Gastroesophageal sphincter (tissue), 4 donors: ENCODE measurements around the gene UTS2B. TPM values are rescaled to one million over a fixed set of nuclear protein-coding genes. Genes with fewer than 3 reads are reported as not detected.

Source experiments
- ATAC-seq: fragments of 150-250 bp; one replicate; pipeline ENCODE4 v1.9.1; 2016; ENCODE audit warnings: mild to moderate bottlenecking, moderate library complexity
- H3K27ac ChIP-seq, 4 donors: fragments of 200-600 bp; sonication (generic) in 3 of 4; 1 replicate in 3 of 4; 2 replicates in 1 of 4; pipeline ENCODE4 v1.5.1; 2016 to 2019
- H3K27me3 ChIP-seq: fragments of 200-600 bp; sonication (generic); one replicate; pipeline ENCODE4 v1.5.1; 2019
- H3K36me3 ChIP-seq, 2 donors: fragments of 200-600 bp; sonication (generic); one replicate each; pipeline ENCODE4 v1.5.1; 2019; ENCODE audit warnings: control low read depth in 1 of 2
- H3K4me1 ChIP-seq, 3 donors: fragments of 200-600 bp; sonication (generic); 1 replicate in 2 of 3; 2 replicates in 1 of 3; pipeline ENCODE4 v1.5.1; 2016 to 2019; ENCODE audit warnings: control low read depth in 2 of 3
- H3K4me3 ChIP-seq, 2 donors: fragments of 200-600 bp; sonication (generic); one replicate each; pipeline ENCODE4 v1.5.1; 2019; ENCODE audit warnings: mild to moderate bottlenecking in 1 of 2, moderate library complexity in 1 of 2
- H3K9me3 ChIP-seq, 3 donors: fragments of 200-600 bp; sonication (generic); one replicate each; pipeline ENCODE4 v1.5.1; 2017 to 2019; ENCODE audit warnings: control low read depth in 2 of 3
- EP300 ChIP-seq: sonication (generic); formaldehyde crosslinking; IDR thresholded peaks from one replicate; pipeline ENCODE4 v1.6.1; 2017; ENCODE audit warnings: antibody characterized with exemption, mild to moderate bottlenecking
- POLR2A ChIP-seq, 2 donors: fragments of 450-650 bp; IDR thresholded peaks; one replicate each; pipeline ENCODE4 v1.6.1; 2017; ENCODE audit warnings: antibody characterized with exemption in 2 of 2, mild to moderate bottlenecking in 2 of 2, moderate library complexity in 1 of 2
- POLR2AphosphoS5 ChIP-seq: sonication (generic); formaldehyde crosslinking; IDR thresholded peaks from one replicate; pipeline ENCODE4 v1.6.1; 2017; ENCODE audit warnings: antibody characterized with exemption
- WGBS, 2 donors: methylation state at CpG; one replicate each; pipeline ENCODE4 v1.1.5; 2018; ENCODE audit warnings: low coverage in 1 of 2; 5-methylcytosine and 5-hydroxymethylcytosine counted together
- total RNA-seq, 4 donors: library from RNA; depleted of rRNA; stranded (reverse); fragments of >200 nt; gene quantifications; one replicate each; pipeline ENCODE4 v1.1.0, GENCODE V29; 2016
- TF ChIP-seq, protein P1 (sequence below), 4 experiments: fragments of 200-600 bp in 2 of 4; fragments of 450-650 bp in 2 of 4; sonication (generic) in 1 of 4; IDR thresholded peaks; one replicate each; pipeline ENCODE4 v1.5.1; 2017 to 2019; ENCODE audit warnings: antibody characterized with exemption in 4 of 4, mild to moderate bottlenecking in 2 of 4, moderate library complexity in 2 of 4

The UTS2B gene
- total RNA-seq, 4 donors from 2014 or later, result 0.20 TPM; not detected in 3

DNA sequence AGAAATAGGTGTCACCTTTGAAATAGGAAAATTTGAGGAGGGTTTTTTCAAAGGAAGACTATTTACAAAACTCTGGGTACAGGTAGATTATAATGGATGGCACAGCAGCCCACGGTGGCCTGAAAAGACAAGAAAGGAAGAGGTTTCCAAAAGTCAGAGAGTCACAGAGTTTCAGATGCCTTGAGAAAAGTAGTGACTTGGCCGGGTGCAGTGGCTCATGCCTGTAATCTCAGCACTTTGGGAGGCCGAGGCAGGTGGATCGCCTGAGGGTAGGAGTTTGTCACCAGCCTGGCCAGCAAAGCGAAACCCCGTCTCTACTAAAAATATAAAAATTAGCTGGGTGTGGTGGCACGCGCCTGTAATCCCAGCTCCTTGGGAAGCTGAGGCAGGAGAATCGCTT, 96.1 kb downstream of the UTS2B start:
- Histone ChIP-seq H3K27ac (no peak overlapping the region), H3K27me3 (no peaks in the 10 kb centered on the region), H3K36me3 (no peaks in the 10 kb centered on the region), H3K4me3 (no peak overlapping the region), H3K4me1 (peaks cover 0 to 8% (median 0%) of the 10 kb centered on the region in 3 donors), H3K9me3 (no peaks in the 10 kb centered on the region)
- no peak for ATAC-seq
- WGBS, 2 donors, result 96% methylated on average over 2 of the region's 9 CpGs; no CpG with 5 or more reads in 1 of the 2 donors
- TF ChIP-seq POLR2AphosphoS5 (no peak), POLR2A (IDR thresholded peaks at IDR 0.05) (no peak), EP300 (no peak)
- TF ChIP-seq, protein P1, sequence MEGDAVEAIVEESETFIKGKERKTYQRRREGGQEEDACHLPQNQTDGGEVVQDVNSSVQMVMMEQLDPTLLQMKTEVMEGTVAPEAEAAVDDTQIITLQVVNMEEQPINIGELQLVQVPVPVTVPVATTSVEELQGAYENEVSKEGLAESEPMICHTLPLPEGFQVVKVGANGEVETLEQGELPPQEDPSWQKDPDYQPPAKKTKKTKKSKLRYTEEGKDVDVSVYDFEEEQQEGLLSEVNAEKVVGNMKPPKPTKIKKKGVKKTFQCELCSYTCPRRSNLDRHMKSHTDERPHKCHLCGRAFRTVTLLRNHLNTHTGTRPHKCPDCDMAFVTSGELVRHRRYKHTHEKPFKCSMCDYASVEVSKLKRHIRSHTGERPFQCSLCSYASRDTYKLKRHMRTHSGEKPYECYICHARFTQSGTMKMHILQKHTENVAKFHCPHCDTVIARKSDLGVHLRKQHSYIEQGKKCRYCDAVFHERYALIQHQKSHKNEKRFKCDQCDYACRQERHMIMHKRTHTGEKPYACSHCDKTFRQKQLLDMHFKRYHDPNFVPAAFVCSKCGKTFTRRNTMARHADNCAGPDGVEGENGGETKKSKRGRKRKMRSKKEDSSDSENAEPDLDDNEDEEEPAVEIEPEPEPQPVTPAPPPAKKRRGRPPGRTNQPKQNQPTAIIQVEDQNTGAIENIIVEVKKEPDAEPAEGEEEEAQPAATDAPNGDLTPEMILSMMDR (IDR thresholded peaks at IDR 0.05), result no peak

DNA sequence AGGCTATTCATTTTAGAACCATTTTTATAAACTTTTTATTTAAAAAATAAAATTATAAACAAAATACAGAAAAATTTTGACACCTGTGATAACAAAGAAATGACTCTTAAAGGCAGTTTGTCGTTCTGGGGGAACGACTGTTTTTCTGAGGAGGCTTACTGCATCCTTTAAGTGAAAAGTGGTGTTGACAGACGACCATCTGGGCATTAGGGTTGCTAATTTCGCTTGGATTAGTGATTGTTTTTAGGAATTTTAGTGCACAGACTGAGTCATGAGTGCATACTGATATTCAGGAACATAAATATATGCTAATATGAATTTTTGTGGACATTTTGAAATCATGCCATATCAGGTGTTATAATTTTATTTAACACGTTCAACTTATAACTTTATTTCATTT, 102.8 kb downstream of the UTS2B start:
- H3K36me3 ChIP-seq, result no peaks in the 10 kb centered on the region
- no peaks in the 10 kb centered on the region for H3K9me3 ChIP-seq
- H3K4me1 ChIP-seq, result no peaks in the 10 kb centered on the region
- 71 to 75% methylated on average over 5 of the region's 5 CpGs for WGBS, 2 donors
- H3K4me3 ChIP-seq, result no peak overlapping the region
- no peak overlapping the region for H3K27ac ChIP-seq
- no peaks in the 10 kb centered on the region for H3K27me3 ChIP-seq
- ATAC-seq, result no peak
- TF ChIP-seq POLR2AphosphoS5, result no peak
- TF ChIP-seq, protein P1 (IDR thresholded peaks at IDR 0.05), result no peak
- no peak for TF ChIP-seq EP300
- TF ChIP-seq POLR2A (IDR thresholded peaks at IDR 0.05), result no peak

DNA sequence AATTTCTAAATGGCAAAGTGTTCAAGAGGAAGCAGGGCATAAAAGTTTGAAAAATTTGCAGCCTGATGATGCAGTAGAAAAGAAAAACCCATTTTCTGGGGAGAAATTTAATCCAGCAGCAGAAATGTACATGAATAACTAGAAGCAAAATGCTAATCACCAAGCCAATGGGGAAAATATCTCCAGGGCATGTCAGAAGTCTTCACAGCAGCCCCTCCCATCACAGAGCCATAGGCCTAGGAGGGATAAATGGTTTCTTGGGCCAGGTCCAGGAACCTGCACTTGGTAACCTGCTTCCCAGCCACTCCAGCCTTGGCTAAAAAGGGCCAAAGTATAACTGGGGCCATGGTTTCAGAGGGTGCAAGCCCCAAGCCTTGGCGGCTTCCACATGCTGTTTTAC, 108.7 kb downstream of the UTS2B start:
- Histone ChIP-seq H3K27me3 (no peaks in the 10 kb centered on the region), H3K9me3 (no peaks in the 10 kb centered on the region), H3K4me1 (no peaks in the 10 kb centered on the region), H3K36me3 (no peaks in the 10 kb centered on the region), H3K27ac (no peak overlapping the region), H3K4me3 (no peak overlapping the region)
- TF ChIP-seq EP300 (no peak), POLR2A (IDR thresholded peaks at IDR 0.05) (no peak), POLR2AphosphoS5 (no peak)
- TF ChIP-seq, protein P1 (IDR thresholded peaks at IDR 0.05), result no peak
- no peak for ATAC-seq
- WGBS, 2 donors, result 100% methylated on average over 1 of the region's 1 CpG; no CpG with 5 or more reads in 1 of the 2 donors

DNA sequence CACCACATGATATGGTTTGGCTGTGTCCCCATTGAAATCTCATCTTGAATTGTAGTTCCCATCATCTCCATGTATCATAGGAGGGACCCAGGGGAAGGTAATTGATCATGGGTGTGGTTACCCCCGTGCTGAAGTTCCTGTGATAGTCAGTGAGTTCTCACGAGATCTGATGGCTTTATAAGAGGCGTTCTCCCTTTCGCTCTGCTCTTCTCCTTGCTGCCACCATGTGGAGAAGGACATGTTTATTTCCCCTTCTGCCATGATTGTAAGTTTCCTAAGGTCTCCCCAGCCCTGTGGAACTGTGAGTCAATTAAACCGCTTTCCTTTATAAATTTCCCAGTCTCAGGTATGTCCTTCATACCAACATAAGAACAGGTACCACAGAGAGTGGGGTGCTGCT, 109.4 kb downstream of the UTS2B start:
- Histone ChIP-seq H3K27ac (no peak overlapping the region), H3K4me3 (no peak overlapping the region), H3K27me3 (no peaks in the 10 kb centered on the region), H3K36me3 (no peaks in the 10 kb centered on the region), H3K9me3 (no peaks in the 10 kb centered on the region), H3K4me1 (no peaks in the 10 kb centered on the region)
- ATAC-seq, result no peak
- 68 to 87% methylated on average over 4 to 5 of the region's 5 CpGs for WGBS, 2 donors
- no peak for TF ChIP-seq POLR2AphosphoS5
- TF ChIP-seq POLR2A (IDR thresholded peaks at IDR 0.05), result no peak
- TF ChIP-seq, protein P1 (IDR thresholded peaks at IDR 0.05), result no peak
- no peak for TF ChIP-seq EP300

DNA sequence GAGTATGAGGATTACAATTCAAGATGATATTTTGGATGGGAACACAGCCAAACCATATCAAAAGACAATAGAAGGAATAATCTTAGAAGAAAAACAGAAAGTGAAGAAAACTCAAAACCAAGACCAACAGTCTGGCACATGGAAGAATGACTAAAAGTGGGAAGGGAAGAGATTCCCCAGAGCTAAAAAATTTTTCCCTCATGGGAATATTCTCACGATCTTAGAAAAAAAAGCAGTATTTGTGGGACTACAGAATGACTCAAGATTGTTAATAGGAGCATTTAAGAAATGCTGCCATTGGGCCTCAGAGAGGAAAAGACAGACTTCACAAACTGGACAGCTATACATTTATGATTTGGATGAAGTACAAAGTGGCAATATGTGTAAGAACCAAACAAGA, 113.0 kb downstream of the UTS2B start:
- Histone ChIP-seq H3K36me3 (no peaks in the 10 kb centered on the region), H3K9me3 (no peaks in the 10 kb centered on the region), H3K4me1 (no peaks in the 10 kb centered on the region), H3K4me3 (no peak overlapping the region), H3K27ac (no peak overlapping the region), H3K27me3 (no peaks in the 10 kb centered on the region)
- 44 to 45% methylated on average over 1 of the region's 1 CpG for WGBS, 2 donors
- TF ChIP-seq, protein P1 (IDR thresholded peaks at IDR 0.05), result no peak
- no peak for TF ChIP-seq POLR2A (IDR thresholded peaks at IDR 0.05)
- TF ChIP-seq EP300, result no peak
- no peak for TF ChIP-seq POLR2AphosphoS5
- no peak for ATAC-seq
